ENCODE results near the gene MVK. TPM values are rescaled to one million over a fixed set of nuclear protein-coding genes. Genes with fewer than 3 reads are reported as not detected.
"Not testable (repeated sequence)": the region's sequence is repeated elsewhere in the genome, so short reads cannot be mapped to it uniquely, and the experiment has no call there.

The MVK gene
- total RNA-seq, 1 donor from 2014 or later, result 44.9 TPM

GRCh38 chr12:109588461-109589239 is 15.1 kb downstream of the MVK start:
- no peak for DNase-seq (ENCODE audit: low read depth)

- no peak for DNase-seq (ENCODE audit: low read depth)
Observed at GRCh38 chr12:109589240-109589590, 15.6 kb downstream of the MVK start.

- no peak for DNase-seq (ENCODE audit: low read depth)
Observed at GRCh38 chr12:109589691-109590245, 16.2 kb downstream of the MVK start.

- DNase-seq (ENCODE audit: low read depth), result no peak
Observed at GRCh38 chr12:109590566-109590965, 17.0 kb downstream of the MVK start.

- no peak for DNase-seq (ENCODE audit: low read depth)
Observed at GRCh38 chr12:109591041-109591440, 17.4 kb downstream of the MVK start.

- no peak for DNase-seq (ENCODE audit: low read depth)
Observed at GRCh38 chr12:109592195-109592904, 18.8 kb downstream of the MVK start.

GRCh38 chr12:109592905-109593272 is 19.3 kb downstream of the MVK start:
- peak; percentile 28 for DNase-seq (ENCODE audit: low read depth)

GRCh38 chr12:109594556-109595317 is 21.1 kb downstream of the MVK start:
- no peak for DNase-seq (ENCODE audit: low read depth)

- DNase-seq (ENCODE audit: low read depth), result no peak
Observed at GRCh38 chr12:109595321-109595902, 21.8 kb downstream of the MVK start.

GRCh38 chr12:109596418-109597244 is 23.0 kb downstream of the MVK start:
- no peak for DNase-seq (ENCODE audit: low read depth)

GRCh38 chr12:109597414-109597794 is 23.8 kb downstream of the MVK start:
- DNase-seq (ENCODE audit: low read depth), result no peak

GRCh38 chr12:109597795-109598427 is 24.3 kb downstream of the MVK start:
- peak; percentile 83 for DNase-seq (ENCODE audit: low read depth)

GRCh38 chr12:109598428-109598854 is 24.8 kb downstream of the MVK start:
- DNase-seq (ENCODE audit: low read depth), result no peak

GRCh38 chr12:109599087-109599486 is 25.5 kb downstream of the MVK start:
- no peak for DNase-seq (ENCODE audit: low read depth)

- DNase-seq (ENCODE audit: low read depth), result no peak
Observed at GRCh38 chr12:109600481-109600880, 26.9 kb downstream of the MVK start.

- DNase-seq (ENCODE audit: low read depth), result no peak
Observed at GRCh38 chr12:109600995-109601394, 27.4 kb downstream of the MVK start.

GRCh38 chr12:109601557-109601956 is 28.0 kb downstream of the MVK start:
- DNase-seq (ENCODE audit: low read depth), result no peak

GRCh38 chr12:109602132-109602531 is 28.5 kb downstream of the MVK start:
- not testable (repeated sequence) for DNase-seq (ENCODE audit: low read depth)

GRCh38 chr12:109604132-109604585 is 30.6 kb downstream of the MVK start:
- DNase-seq (ENCODE audit: low read depth), result no peak

GRCh38 chr12:109605016-109605415 is 31.4 kb downstream of the MVK start:
- no peak for DNase-seq (ENCODE audit: low read depth)
